Measurements from ENCODE around the gene IL11RA. TPM values are rescaled to one million over a fixed set of nuclear protein-coding genes. Genes with fewer than 3 reads are reported as not detected.
"Not testable (repeated sequence)": the region's sequence is repeated elsewhere in the genome, so short reads cannot be mapped to it uniquely, and the experiment has no call there.

IL11RA gene
- total RNA-seq, 1 experiment from 2014 or later, result 1.6 TPM

DNA sequence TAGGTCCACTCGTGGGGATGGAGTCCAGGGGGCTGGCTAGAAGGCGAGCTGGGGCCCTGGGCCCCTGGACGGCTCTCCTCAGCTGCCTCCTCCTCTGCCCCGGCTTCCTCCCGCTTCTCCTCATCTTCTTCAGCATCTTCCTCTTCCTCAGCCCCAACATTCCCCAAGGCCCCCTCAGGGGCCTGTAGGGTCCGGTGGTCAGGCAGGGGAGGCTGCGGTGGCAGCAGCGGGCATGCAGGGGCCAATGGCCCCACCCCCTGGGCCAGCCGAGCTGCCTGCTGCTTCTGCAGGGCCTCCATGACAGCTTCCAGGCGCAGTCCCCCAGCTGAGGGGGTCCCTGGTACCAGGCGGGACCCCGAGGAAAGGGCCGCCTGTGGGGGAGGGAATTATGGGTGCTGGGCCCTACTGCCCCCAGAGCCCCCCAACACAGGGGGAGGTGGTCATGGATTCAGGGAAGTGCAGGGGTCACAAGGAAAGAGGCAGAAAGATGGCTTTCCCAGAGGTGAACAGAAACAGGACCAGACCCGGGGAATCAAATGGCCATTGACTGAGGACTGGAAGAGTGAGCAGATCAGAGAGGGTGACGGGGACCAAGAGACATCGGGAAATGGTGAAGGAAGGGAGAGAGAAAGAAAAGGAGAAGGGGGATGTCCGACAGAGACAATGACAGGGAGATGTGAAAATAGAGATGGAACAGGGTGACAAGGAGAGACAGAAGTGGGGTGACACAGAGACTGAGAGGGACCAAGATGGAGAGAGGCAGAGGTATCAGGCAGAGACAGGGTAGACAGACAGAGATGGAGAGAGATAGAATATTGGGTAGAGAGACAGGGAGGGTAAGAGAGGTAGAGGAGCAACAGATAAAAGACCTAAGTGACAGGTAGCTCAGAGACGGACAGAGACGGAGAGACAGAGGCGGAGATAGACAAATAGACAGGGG, 24.0 kb upstream of the IL11RA start:
- in situ Hi-C loops (cut with HindIII; ENCODE audit: low pct_unique_long_range_greater_than_20kb, low sequenced_read_pairs), result no loop called here

DNA sequence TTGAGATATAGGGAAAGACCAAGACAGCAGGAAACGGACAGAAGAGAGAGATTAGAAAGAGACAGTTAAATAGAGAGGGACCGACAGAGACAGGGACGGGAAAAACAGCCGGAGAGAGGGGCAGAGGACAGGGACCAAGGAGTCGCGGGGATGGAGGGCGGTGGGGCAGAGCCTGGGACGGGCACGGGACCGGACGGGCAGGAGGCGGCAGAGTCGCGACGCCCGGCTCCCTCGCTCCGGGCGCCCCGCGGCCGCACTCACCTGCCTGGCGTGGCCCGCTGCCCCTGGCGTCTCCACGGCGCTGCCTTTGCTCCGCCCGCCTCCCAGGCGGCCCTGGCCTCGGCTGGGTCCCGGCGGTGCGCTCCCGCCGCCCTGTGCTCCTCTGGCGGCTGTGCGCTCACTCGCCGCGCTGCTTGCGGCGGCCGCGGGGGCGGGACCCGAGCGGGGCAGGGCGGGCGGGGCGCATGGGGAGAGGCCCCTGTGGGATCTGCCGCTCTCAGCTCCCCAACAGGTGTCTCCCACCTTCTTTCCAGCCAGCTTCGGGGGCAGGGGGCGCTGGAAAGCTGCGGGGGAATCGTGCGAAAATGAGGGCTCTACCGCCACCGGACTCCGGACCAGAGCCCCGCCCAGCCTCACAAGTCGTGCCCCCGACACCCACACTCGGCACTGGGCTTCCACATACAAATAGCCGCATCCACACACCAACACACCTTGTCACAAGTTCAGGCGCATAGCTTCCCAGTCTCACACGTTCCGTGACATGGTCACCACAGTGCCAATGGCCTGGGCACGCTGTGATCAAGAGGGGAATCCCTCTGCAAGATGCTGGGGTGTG, 23.1 kb upstream of the IL11RA start, which contains the start of gene ARID3C:
Gene ARID3C (minus strand): TSS at position 411 of the 835 bp plus-strand sequence. CDS start 1,052 bp downstream, outside the sequence.
- in situ Hi-C loops (cut with HindIII; ENCODE audit: low pct_unique_long_range_greater_than_20kb, low sequenced_read_pairs), result no loop called here
- no peak for DNase-seq (ENCODE audit: low read depth)

More for the DNA sequence above, 24.0 kb upstream of the IL11RA start:
- no peak for DNase-seq (ENCODE audit: low read depth)

DNA sequence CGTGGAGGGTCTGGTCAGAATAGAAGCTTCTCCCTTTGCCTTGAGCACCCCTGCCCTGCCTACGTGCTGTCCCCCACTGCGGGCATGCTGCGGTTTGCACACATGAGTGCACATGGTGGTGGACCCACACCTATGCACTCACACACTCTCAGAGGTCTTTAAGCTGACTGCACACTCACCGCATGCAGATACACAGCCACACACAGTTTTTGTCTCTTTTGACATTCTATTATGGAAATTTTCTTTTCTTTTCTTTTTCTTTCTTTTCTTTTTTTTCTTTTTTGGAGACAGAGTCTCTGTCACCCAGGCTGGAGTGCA, 22.5 kb upstream of the IL11RA start:
- no peak for DNase-seq (ENCODE audit: low read depth)
- in situ Hi-C loops (cut with HindIII; ENCODE audit: low pct_unique_long_range_greater_than_20kb, low sequenced_read_pairs), result no loop called here

DNA sequence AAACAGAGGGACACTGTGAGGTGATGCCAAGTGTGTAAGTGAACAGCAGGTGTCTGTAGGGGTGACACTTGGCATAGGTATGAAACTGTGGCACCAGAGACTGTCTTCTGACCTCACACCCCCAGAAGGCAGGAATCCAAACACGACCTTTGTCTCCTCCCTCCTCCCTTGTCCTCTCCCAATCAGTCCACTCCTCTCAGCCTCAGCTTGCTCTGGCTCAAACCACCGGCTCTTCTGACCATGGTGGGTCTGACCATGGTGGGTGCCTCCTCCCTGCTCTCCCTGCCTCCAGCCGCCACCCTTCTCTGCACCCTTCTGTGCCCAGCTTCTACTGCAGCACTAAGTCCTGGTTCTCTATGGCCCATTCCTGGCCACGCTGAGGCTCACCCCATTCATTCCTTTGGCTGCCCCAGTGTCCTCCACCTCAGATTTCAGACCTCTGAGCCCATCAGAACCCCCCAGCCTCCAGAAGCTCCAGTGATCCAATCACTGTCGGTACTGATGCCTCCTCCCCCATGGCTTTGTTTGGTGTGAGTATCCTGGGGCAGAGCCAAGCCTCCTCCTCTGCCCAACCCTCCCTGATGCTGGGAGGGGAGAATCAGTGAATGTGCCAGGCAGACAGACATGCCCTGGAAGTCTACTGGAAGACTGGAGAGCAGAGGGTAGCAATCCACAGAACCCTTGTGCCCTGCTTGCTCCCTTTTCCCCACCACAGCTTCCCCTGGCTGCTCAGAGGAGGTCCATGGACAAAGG, 21.4 kb upstream of the IL11RA start:
- in situ Hi-C loops (cut with HindIII; ENCODE audit: low pct_unique_long_range_greater_than_20kb, low sequenced_read_pairs), result no loop called here
- DNase-seq (ENCODE audit: low read depth), result no peak

- in situ Hi-C loops (cut with HindIII; ENCODE audit: low pct_unique_long_range_greater_than_20kb, low sequenced_read_pairs), result no loop called here
- no peak for DNase-seq (ENCODE audit: low read depth)
Measured at GRCh38 chr9:34633166-34633565, 18.8 kb upstream of the IL11RA start.

DNA sequence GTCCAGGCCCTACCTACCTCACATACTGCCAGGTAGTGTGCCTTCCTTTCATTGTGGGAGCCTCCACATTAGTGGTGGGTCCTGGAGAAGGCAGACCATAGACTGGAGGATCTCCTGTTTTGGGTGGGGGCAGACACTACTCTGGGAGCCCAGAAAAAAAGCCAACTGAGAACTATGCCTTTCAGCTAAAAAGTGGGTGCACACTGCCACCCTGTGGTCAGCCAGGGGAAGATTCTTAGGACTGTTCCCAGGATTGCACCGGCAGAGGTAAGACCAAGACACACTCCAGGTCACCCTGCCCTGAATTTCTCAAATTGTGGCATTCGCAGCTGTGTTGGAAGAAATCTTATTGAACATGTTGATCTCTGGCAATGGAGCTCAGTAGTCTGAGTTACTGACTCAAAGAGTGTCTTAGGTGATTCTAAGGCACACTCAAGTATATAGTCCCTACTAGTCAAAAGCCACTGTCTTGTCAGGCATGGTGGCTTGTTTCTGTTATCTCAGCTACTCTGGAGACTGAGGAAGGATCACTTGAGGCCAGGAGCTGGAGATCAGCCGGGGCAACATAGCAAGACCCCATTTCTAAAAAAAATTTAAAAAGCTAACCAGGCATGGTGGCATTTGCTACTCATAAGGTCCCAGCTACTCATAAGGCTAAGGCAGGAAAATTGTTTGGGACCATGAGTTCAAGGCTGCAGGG, 18.0 kb upstream of the IL11RA start:
- peak; percentile 38 for DNase-seq (ENCODE audit: low read depth)

GRCh38 chr9:34634551-34635248, 17.3 kb upstream of the IL11RA start:
- in situ Hi-C loops (cut with HindIII; ENCODE audit: low pct_unique_long_range_greater_than_20kb, low sequenced_read_pairs), result no loop called here
- DNase-seq (ENCODE audit: low read depth), result no peak

More for the DNA sequence above, 18.0 kb upstream of the IL11RA start:
- in situ Hi-C loops (cut with HindIII; ENCODE audit: low pct_unique_long_range_greater_than_20kb, low sequenced_read_pairs), result no loop called here

DNA sequence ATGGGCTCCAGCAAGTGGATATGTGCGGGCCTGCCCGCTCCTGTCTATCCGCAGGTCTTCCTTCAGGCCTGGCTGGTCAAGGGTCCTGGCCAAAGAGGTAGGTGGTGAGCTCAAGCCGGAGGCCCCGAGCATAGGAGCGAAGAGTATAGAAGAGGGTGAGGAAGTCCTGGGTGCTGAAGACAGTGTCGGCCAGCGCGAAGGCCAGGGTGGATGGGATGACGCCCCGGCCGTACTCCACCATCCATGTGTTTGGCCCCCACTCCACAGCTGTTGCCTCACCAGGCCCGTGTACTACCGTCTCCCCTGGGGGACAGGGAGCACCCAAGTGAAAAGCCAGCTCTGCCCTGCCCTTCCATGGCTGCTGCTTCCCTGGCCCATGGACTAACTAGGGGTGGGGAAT, 16.4 kb upstream of the IL11RA start:
- in situ Hi-C loops (cut with HindIII; ENCODE audit: low pct_unique_long_range_greater_than_20kb, low sequenced_read_pairs), result no loop called here
- no peak for DNase-seq (ENCODE audit: low read depth)

GRCh38 chr9:34636791-34637355, 15.1 kb upstream of the IL11RA start:
- DNase-seq (ENCODE audit: low read depth), result no peak
- in situ Hi-C loops (cut with HindIII; ENCODE audit: low pct_unique_long_range_greater_than_20kb, low sequenced_read_pairs), result no loop called here

DNA sequence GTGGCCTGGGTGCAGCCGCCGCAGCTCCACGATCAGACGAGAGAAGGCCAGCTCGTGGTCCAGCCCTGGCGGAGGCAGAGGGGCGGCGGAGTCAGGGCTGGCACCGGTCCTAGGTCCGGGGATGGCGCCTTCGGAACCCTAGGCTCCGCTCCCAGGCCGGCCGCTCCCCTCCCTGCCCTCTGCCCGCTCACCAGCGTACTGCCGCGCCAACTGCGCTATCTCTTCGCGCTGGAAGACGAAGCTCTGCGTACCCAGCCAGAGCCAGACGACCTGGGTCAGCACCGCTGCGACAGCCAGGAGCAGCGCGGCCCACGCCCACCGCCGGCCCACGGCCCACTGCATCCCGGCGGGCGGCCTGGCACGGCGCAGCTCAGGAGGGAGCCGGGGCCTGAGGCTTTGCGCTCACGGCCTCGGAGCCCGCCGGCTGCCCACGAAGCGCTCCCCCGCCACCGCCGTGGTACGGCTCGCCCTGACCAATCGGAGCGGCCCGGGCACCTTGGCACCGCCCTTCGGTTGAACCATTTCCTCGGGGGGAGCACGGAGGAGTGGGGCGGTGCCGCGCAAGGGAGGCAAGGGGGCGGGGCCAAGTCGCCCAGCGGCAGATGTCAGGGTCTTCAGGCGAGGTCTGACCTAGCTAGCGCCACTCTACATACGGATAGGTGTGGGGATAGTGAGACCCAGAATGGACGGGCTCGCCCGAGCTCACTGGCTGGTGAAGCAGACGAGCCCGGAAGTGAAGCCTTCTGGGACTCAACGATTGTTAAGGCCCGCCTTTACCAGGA, 14.4 kb upstream of the IL11RA start, which contains the start of gene SIGMAR1:
Gene SIGMAR1 (minus strand): TSS at position 432 of the 782 bp plus-strand sequence. CDS start 90 bp downstream, at position 342.
- in situ Hi-C loops (cut with HindIII; ENCODE audit: low pct_unique_long_range_greater_than_20kb, low sequenced_read_pairs), result no loop called here

GRCh38 chr9:34638138-34638445, 13.9 kb upstream of the IL11RA start:
- DNase-seq (ENCODE audit: low read depth), result no peak
- in situ Hi-C loops (cut with HindIII; ENCODE audit: low pct_unique_long_range_greater_than_20kb, low sequenced_read_pairs), result no loop called here

More for the DNA sequence above, 14.4 kb upstream of the IL11RA start, which contains the start of gene SIGMAR1:
- peak; percentile 87 for DNase-seq (ENCODE audit: low read depth)

GRCh38 chr9:34639322-34639721, 12.7 kb upstream of the IL11RA start:
- in situ Hi-C loops (cut with HindIII; ENCODE audit: low pct_unique_long_range_greater_than_20kb, low sequenced_read_pairs), result not testable (repeated sequence)

DNA sequence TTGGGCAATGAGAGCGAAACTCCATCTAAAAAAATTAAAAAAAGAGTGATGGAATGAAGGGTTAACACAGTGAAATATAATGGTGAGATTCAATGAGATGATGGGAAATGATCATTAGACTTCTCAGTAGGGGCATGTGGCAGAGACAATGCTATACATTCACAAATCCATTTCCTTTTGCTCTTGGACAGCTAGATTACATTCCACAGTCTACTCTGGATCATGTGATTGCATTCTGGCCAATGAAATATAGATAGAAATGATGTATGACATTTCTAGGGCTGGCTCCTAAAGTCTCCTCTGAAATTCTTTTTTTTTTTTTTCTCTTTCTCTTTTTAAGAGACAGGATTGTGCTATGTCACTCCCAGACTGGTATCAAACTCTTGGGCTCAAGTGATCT, 9.3 kb upstream of the IL11RA start:
- in situ Hi-C loops (cut with HindIII; ENCODE audit: low pct_unique_long_range_greater_than_20kb, low sequenced_read_pairs), result no loop called here
- DNase-seq (ENCODE audit: low read depth), result no peak

More at GRCh38 chr9:34639322-34639721, 12.7 kb upstream of the IL11RA start:
- DNase-seq (ENCODE audit: low read depth), result not testable (repeated sequence)

- no peak for DNase-seq (ENCODE audit: low read depth)
- in situ Hi-C loops (cut with HindIII; ENCODE audit: low pct_unique_long_range_greater_than_20kb, low sequenced_read_pairs), result no loop called here
Measured at GRCh38 chr9:34644766-34645314, 7.1 kb upstream of the IL11RA start.

DNA sequence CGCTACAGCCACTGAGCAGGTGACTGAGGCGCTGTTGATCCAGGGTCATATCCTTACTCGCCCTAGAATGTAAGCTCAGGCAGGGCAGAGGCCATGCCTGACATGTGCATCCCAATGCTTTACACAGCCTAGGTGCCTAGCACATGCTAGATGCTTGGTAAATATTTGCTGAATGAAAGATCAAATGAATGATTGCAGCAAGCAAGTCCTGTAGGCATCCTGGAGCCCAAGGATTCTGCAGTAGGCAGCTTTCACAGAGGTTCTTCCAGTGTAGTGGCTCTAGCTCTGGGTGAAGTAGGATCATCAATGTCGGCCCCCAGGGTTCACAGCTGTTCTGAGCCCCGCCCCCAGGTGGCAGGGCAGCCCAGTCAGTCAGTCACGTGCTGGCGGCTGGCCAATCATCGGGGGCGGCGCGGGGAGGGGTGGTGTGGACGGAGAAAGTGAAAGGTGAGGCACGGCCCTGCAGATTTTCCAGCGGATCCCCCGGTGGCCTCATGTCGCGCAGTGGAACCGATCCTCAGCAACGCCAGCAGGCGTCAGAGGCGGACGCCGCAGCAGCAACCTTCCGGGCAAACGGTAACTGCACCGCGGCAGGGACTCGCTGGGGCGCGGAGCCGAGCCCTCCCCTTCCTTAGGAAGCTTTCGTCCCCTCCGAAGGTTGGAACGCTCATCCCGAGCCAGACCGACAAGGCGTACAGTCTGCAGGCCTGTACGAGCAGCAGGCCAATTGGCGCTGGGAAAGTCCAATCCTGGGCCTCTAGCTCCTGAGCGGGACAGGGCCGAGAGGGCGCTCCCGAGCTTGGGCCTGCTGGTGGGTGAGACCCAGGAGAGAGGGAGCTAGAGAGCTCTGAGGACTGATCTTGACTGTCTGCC, 5.5 kb upstream of the IL11RA start, which contains the start of gene GALT:
Gene GALT (plus strand): TSS at position 465 of the 873 bp plus-strand sequence. CDS start 30 bp downstream, at position 495.
- peak; percentile 89 for DNase-seq (ENCODE audit: low read depth)
- in situ Hi-C loops (cut with HindIII; ENCODE audit: low pct_unique_long_range_greater_than_20kb, low sequenced_read_pairs), result no loop called here

All from Caki2 (cell line).